ENCODE measurements around the gene MOV10L1. TPM values are rescaled to one million over a fixed set of nuclear protein-coding genes. Genes with fewer than 3 reads are reported as not detected.
A peak's percentile ranks its signal among the peaks of the same experiment; 100 is the strongest.

MOV10L1 gene
- total and polyA plus RNA-seq, 10 donors, result 0.10 to 0.37 (median 0.15) TPM; not detected in 7

DNA sequence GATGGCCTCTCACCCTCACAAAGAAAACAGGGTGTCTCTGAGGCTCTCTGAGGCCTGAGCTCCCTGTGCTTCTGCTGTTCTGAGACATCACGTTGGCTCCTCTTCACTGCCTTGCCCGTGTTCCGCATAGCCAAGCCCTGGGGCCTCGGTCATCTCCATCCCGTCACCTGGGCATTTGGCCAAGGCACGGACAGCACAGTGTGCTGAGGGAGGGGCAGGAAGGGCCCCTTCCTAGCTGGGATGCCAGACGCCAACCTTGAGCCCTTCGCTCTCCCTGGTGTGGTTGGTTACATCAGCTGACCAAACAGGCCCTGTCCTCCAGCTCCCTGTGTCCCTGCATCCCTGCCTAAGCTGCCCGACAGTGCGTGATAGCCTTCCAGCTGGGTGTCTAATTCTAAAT is 25.9 kb downstream of the MOV10L1 start:
- intact Hi-C loops (cut with DNase I; ENCODE audit: low total_unique reads), result no loop called here
- Histone ChIP-seq H3K27me3 (replicated peaks in 1 of 7) (peaks cover 0 to 47% (median 4%) of the 10 kb centered on the region in 7 donors), H3K4me3 (no peak overlapping the region), H3K4me1 (peaks cover 0 to 17% (median 7%) of the 10 kb centered on the region in 6 donors), H3K9me3 (no peaks in the 10 kb centered on the region), H3K36me3 (no peaks in the 10 kb centered on the region), H3K27ac (no peak overlapping the region)
- DNase-seq, result no peak
- 66 to 76% (median 73%) methylated on average over 10 of the region's 10 CpGs for WGBS, 5 donors
- no peak for TF ChIP-seq POLR2A (IDR thresholded peaks at IDR 0.05)
- TF ChIP-seq POLR2AphosphoS5 (IDR thresholded peaks at IDR 0.05), result peak in 1 of 3 donors; percentile 21
- TF ChIP-seq, protein P1, sequence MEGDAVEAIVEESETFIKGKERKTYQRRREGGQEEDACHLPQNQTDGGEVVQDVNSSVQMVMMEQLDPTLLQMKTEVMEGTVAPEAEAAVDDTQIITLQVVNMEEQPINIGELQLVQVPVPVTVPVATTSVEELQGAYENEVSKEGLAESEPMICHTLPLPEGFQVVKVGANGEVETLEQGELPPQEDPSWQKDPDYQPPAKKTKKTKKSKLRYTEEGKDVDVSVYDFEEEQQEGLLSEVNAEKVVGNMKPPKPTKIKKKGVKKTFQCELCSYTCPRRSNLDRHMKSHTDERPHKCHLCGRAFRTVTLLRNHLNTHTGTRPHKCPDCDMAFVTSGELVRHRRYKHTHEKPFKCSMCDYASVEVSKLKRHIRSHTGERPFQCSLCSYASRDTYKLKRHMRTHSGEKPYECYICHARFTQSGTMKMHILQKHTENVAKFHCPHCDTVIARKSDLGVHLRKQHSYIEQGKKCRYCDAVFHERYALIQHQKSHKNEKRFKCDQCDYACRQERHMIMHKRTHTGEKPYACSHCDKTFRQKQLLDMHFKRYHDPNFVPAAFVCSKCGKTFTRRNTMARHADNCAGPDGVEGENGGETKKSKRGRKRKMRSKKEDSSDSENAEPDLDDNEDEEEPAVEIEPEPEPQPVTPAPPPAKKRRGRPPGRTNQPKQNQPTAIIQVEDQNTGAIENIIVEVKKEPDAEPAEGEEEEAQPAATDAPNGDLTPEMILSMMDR (IDR thresholded peaks at IDR 0.05 in 8 of 11, conservative IDR thresholded peaks at IDR 0.05 in 3 of 11), result no peak

DNA sequence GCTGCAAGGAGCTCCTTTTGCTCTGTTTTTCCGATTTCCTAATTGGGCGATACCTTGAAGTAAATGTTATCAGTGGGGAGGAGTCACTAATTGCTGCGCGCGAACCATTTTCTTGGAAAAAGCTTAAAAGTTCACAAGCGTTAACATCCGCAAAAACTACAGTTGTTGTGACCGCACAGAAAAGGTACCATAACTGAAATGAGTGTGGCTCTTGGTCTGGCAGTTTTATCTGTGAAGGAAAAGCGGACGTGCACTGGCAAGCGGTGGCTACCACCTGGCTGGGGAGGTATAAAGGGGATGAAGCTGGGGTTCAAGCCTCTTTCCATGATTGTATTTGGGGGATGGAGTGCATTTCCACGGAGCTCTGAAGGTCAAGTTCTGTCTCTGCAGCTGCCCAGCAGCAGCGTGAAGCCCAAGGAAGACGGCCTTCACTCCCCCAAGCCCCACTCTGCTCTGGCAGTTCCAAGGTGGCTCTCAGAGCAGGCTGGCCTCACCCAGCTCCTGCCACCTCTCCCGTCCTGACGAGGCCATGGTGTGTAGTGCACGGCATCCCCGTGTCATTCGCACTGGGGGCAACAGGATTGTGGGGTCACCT is 27.5 kb downstream of the MOV10L1 start:
- Histone ChIP-seq H3K36me3 (no peaks in the 10 kb centered on the region), H3K9me3 (peaks cover 0 to 10% (median 7%) of the 10 kb centered on the region in 8 donors), H3K27me3 (replicated peaks in 1 of 7) (peaks cover 0 to 49% (median 4%) of the 10 kb centered on the region in 7 donors), H3K4me3 (no peak overlapping the region), H3K27ac (no peak overlapping the region), H3K4me1 (peaks cover 0 to 9% (median 3%) of the 10 kb centered on the region in 6 donors)
- TF ChIP-seq, protein P1 (IDR thresholded peaks at IDR 0.05 in 8 of 11, conservative IDR thresholded peaks at IDR 0.05 in 3 of 11), result no peak
- TF ChIP-seq POLR2AphosphoS5 (IDR thresholded peaks at IDR 0.05) (no peak), POLR2A (IDR thresholded peaks at IDR 0.05) (no peak)
- intact Hi-C loops (cut with DNase I; ENCODE audit: low total_unique reads), result no loop called here
- no peak for DNase-seq
- 90 to 93% (median 92%) methylated on average over 19 of the region's 19 CpGs for WGBS, 5 donors

DNA sequence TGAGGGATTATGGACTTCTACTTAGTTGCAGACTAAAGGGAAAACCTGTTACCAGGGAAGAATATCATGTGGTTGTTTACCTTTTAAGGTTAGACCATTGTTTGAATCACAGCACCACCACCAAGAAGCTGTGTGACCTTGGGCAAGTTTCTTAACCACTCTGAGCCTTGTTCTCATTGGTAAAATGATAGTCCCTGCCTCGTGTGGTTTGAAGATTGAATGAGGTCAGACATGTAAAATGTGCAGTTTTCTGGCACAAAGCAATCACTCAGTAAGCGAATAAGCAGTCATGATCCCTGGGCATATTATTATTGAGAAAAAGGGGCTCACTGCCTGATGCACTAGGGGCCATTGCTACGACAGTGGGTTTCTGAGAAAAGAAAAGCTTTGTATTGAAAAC is 28.3 kb downstream of the MOV10L1 start:
- peaks cover 0 to under 1% (median 0%) of the 10 kb centered on the region in 6 donors for H3K4me1 ChIP-seq
- no peak for DNase-seq
- intact Hi-C loops (cut with DNase I; ENCODE audit: low total_unique reads), result no loop called here
- peaks cover 0 to 41% (median 4%) of the 10 kb centered on the region in 7 donors for H3K27me3 ChIP-seq (replicated peaks in 1 of 7)
- TF ChIP-seq, protein P1 (IDR thresholded peaks at IDR 0.05 in 8 of 11, conservative IDR thresholded peaks at IDR 0.05 in 3 of 11), result no peak
- TF ChIP-seq POLR2AphosphoS5 (IDR thresholded peaks at IDR 0.05) (no peak), POLR2A (IDR thresholded peaks at IDR 0.05) (no peak)
- no peak overlapping the region for H3K4me3 ChIP-seq
- no peak overlapping the region for H3K27ac ChIP-seq
- no peaks in the 10 kb centered on the region for H3K36me3 ChIP-seq
- H3K9me3 ChIP-seq, result peaks cover 5 to 19% (median 15%) of the 10 kb centered on the region in 8 donors
- whole genome bisulfite sequencing, 5 donors, result 66 to 90% (median 79%) methylated on average over 3 of the region's 3 CpGs

DNA sequence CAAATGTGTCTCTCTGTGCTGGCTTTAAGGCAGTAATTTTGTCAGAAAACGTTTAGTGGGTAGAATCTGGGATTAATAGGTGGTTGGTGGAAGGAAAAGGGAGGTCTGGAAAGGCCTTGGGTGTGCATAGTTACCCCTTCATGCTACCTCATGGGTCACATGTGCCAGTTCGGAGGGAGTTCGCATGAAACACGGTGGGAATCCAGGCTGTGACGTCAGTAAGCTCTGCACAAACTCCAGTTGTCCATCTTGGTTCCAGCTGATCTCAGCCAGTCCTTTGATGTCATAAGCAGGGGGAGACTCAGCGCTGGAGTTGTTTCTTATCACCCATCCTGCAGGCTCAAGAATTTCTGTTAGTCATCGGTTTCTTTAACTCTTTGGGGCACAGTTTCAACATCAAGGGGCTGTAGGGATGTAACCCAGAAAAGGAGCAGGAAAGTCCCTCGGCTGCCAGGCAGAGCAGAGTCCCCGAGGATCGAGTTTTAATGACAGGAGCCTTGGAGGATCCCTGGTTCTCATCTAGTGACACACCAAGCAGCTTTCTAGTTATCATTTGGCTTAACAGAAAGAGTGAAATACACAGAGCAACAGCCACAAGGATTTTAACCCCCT is 28.9 kb downstream of the MOV10L1 start:
- no peak overlapping the region for H3K27ac ChIP-seq
- no peaks in the 10 kb centered on the region for H3K36me3 ChIP-seq
- WGBS, 5 donors, result 31 to 49% (median 41%) methylated on average over 10 of the region's 10 CpGs
- no peak overlapping the region for H3K4me3 ChIP-seq
- intact Hi-C loops (cut with DNase I; ENCODE audit: low total_unique reads), result no loop called here
- peaks cover 0 to 35% (median 4%) of the 10 kb centered on the region in 7 donors for H3K27me3 ChIP-seq (replicated peaks in 1 of 7)
- TF ChIP-seq POLR2AphosphoS5 (IDR thresholded peaks at IDR 0.05), result no peak
- no peak for TF ChIP-seq POLR2A (IDR thresholded peaks at IDR 0.05)
- TF ChIP-seq, protein P1 (IDR thresholded peaks at IDR 0.05 in 8 of 11, conservative IDR thresholded peaks at IDR 0.05 in 3 of 11), result no peak
- no peak for DNase-seq
- H3K9me3 ChIP-seq, result peaks cover 9 to 24% (median 21%) of the 10 kb centered on the region in 8 donors
- no peaks in the 10 kb centered on the region for H3K4me1 ChIP-seq

Data from spleen (tissue), 11 donors.